Muscle layer of duodenum (tissue), 2 donors: Measurements from ENCODE around the gene DOCK7.
"Not testable (repeated sequence)": the region's sequence is repeated elsewhere in the genome, so short reads cannot be mapped to it uniquely, and the experiment has no call there.

Source experiments
- H3K27ac ChIP-seq: one replicate; pipeline ENCODE4 v1.7.0; 2013; ENCODE audit warnings: mild to moderate bottlenecking, low read length
- H3K27me3 ChIP-seq: one replicate; pipeline ENCODE4 v1.7.0; 2013; ENCODE audit warnings: low read depth, mild to moderate bottlenecking, control low read depth, low read length
- H3K36me3 ChIP-seq, 2 donors: one replicate each; pipeline ENCODE4 v1.7.0; 2013; ENCODE audit warnings: low read length in 2 of 2, control low read depth in 1 of 2, mild to moderate bottlenecking in 1 of 2; ENCODE audit not compliant: insufficient read depth in 2 of 2, control insufficient read depth in 1 of 2
- H3K4me1 ChIP-seq, 2 donors: one replicate each; pipeline ENCODE4 v1.7.0; 2013; ENCODE audit warnings: low read length in 2 of 2, mild to moderate bottlenecking in 2 of 2, control low read depth in 1 of 2, moderate library complexity in 1 of 2; ENCODE audit not compliant: insufficient read depth in 2 of 2, control insufficient read depth in 1 of 2
- H3K4me3 ChIP-seq, 2 donors: one replicate each; pipeline ENCODE4 v1.7.0; 2013; ENCODE audit warnings: low read length in 2 of 2, low read depth in 1 of 2, mild to moderate bottlenecking in 1 of 2
- H3K9me3 ChIP-seq, 2 donors: one replicate each; pipeline ENCODE4 v1.7.0; 2013; ENCODE audit warnings: low read length in 2 of 2, control low read depth in 1 of 2, mild to moderate bottlenecking in 1 of 2; ENCODE audit not compliant: control insufficient read depth in 1 of 2
- donor health status: healthy.

The DOCK7 gene

GRCh38 chr1:62528015-62528414, 160.2 kb downstream of the DOCK7 start:
- H3K27ac ChIP-seq = no peak overlapping the region
- H3K9me3 ChIP-seq = no peaks in the 10 kb centered on the region
- H3K36me3 ChIP-seq = peaks cover 0 to 9% of the 10 kb centered on the region in 2 donors
- no peaks in the 10 kb centered on the region for H3K27me3 ChIP-seq
- H3K4me3 ChIP-seq = no peak overlapping the region
- H3K4me1 ChIP-seq = no peaks in the 10 kb centered on the region

- not testable (repeated sequence) for H3K9me3 ChIP-seq, H3K27me3 ChIP-seq, H3K4me3 ChIP-seq, H3K36me3 ChIP-seq, H3K4me1 ChIP-seq, H3K27ac ChIP-seq
These were observed 160.8 kb downstream of the DOCK7 start for GRCh38 chr1:62527346-62527745.

DNA sequence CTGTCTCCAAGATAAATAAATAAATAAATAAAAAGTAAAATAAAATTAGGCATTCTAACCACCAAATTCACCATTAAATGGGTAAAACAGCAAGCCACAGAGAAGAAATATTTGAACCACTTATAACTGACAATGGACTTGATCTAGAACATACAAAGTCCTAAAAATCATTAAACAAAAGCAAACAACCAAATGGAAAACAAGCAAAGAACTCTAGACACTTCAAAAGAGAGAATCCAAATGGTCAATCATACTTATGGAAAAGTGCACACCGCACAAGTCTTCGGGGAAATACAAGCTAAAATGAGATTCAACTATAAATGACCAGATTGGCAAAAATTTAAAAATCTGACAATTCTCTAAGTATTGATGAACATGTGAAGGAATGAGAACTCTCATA, 164.3 kb downstream of the DOCK7 start:
- Histone ChIP-seq H3K4me3 (no peak overlapping the region), H3K9me3 (no peaks in the 10 kb centered on the region), H3K27me3 (no peaks in the 10 kb centered on the region), H3K27ac (no peak overlapping the region), H3K4me1 (no peaks in the 10 kb centered on the region), H3K36me3 (peaks cover 0 to 12% of the 10 kb centered on the region in 2 donors)

GRCh38 chr1:62516600-62516999, 171.6 kb downstream of the DOCK7 start:
- H3K4me3 ChIP-seq = no peak overlapping the region
- no peak overlapping the region for H3K27ac ChIP-seq
- peaks cover 0 to 3% of the 10 kb centered on the region in 2 donors for H3K9me3 ChIP-seq
- H3K4me1 ChIP-seq = no peaks in the 10 kb centered on the region
- H3K27me3 ChIP-seq = no peaks in the 10 kb centered on the region
- peaks cover 5 to 23% of the 10 kb centered on the region in 2 donors for H3K36me3 ChIP-seq

DNA sequence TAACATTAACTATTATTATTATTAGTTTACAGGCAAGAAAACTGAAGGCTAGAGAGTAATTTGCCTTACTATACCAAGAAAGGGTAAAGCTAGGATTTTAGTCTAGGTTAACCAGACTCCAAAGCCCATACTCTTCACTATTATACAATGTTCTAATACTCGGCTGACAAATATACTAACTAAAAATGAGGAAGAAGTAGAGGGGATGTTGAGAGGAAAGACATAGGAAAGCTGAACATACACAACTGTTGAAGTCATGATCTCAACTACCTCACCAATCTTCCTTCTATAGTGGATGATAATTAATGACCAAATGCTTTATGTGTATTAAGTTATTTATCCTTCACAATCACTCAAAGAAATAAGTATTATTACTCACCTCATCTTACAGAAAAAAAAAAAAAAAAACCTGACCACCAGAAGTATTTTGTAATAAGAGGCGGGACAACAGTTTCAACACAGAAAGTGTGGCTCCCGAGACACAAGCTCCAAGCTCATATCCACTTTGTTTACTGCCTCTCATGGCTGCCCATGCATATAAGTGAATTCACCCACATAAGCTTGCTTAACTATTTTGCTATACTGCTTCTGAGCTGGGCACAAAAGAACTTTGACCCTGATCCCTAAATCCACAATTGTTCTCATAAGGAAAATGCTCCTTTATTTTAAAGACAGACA, 173.3 kb downstream of the DOCK7 start:
- Histone ChIP-seq H3K36me3 (peaks cover 8 to 23% of the 10 kb centered on the region in 2 donors), H3K4me1 (no peaks in the 10 kb centered on the region), H3K27me3 (no peaks in the 10 kb centered on the region), H3K4me3 (no peak overlapping the region), H3K27ac (no peak overlapping the region), H3K9me3 (peaks cover 0 to 3% of the 10 kb centered on the region in 2 donors)

GRCh38 chr1:62513013-62513412, 175.2 kb downstream of the DOCK7 start:
- Histone ChIP-seq H3K36me3 (peaks cover 8 to 15% of the 10 kb centered on the region in 2 donors), H3K27me3 (no peaks in the 10 kb centered on the region), H3K4me3 (no peak overlapping the region), H3K9me3 (no peaks in the 10 kb centered on the region), H3K4me1 (no peaks in the 10 kb centered on the region), H3K27ac (no peak overlapping the region)

DNA sequence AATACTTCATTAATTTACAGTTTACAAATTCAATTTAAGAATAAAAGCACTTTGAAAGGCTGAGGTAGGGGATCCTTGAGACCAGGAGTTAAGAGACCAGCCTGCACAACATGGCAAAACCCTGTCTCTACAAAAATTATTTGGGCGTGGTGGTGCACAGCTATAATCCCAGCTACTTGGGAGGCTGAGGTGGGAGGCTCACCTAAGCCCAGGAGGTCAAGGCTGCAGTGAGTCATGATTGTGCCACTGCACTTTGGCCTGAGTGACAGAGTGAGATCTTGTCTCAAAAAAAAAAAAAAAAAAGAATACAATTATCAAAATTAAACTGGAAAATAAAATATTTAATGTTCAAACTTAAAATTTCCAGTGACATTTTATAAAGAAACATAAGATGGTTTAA, 179.2 kb downstream of the DOCK7 start:
- peaks cover 19 to 25% of the 10 kb centered on the region in 2 donors for H3K36me3 ChIP-seq

GRCh38 chr1:62508187-62508758, 179.9 kb downstream of the DOCK7 start:
- Histone ChIP-seq H3K4me1 (no peaks in the 10 kb centered on the region), H3K4me3 (no peak overlapping the region), H3K36me3 (peaks cover 19 to 23% of the 10 kb centered on the region in 2 donors), H3K27ac (no peak overlapping the region), H3K27me3 (no peaks in the 10 kb centered on the region), H3K9me3 (no peaks in the 10 kb centered on the region)

More for the DNA sequence above, 179.2 kb downstream of the DOCK7 start:
- Histone ChIP-seq H3K4me1 (no peaks in the 10 kb centered on the region), H3K9me3 (no peaks in the 10 kb centered on the region), H3K4me3 (no peak overlapping the region), H3K27me3 (no peaks in the 10 kb centered on the region), H3K27ac (no peak overlapping the region)

GRCh38 chr1:62500210-62500609, 188.0 kb downstream of the DOCK7 start:
- Histone ChIP-seq H3K4me3 (no peak overlapping the region), H3K4me1 (no peaks in the 10 kb centered on the region), H3K36me3 (peaks cover 11 to 19% of the 10 kb centered on the region in 2 donors), H3K9me3 (no peaks in the 10 kb centered on the region), H3K27me3 (no peaks in the 10 kb centered on the region), H3K27ac (no peak overlapping the region)

- peaks cover 25 to 52% of the 10 kb centered on the region in 2 donors for H3K36me3 ChIP-seq
- H3K9me3 ChIP-seq = no peaks in the 10 kb centered on the region
- H3K4me3 ChIP-seq = no peak overlapping the region
- H3K27ac ChIP-seq = no peak overlapping the region
- no peaks in the 10 kb centered on the region for H3K4me1 ChIP-seq
- H3K27me3 ChIP-seq = no peaks in the 10 kb centered on the region
These were observed 194.0 kb downstream of the DOCK7 start for GRCh38 chr1:62494137-62494536.

DNA sequence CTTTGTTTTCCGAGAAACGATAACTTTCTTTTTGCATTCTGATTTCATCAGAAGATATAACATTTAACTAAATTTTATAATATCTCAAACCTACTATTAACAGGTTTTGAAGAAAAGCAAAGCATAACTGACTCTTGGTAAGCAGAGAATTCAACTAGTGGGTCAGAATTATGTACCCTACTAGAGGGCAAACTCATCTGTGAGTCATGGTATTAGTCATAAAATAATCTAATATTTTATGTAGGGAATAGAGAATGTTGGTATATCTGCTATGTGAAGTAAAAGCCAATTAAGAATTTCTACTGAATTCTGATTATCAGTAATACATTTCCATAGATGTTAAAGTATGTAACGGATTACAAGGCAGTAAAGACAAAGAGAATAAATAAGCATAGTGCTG, 194.5 kb downstream of the DOCK7 start:
- H3K4me3 ChIP-seq = no peak overlapping the region
- peaks cover 25 to 56% of the 10 kb centered on the region in 2 donors for H3K36me3 ChIP-seq
- no peak overlapping the region for H3K27ac ChIP-seq
- H3K4me1 ChIP-seq = no peaks in the 10 kb centered on the region
- H3K9me3 ChIP-seq = no peaks in the 10 kb centered on the region
- no peaks in the 10 kb centered on the region for H3K27me3 ChIP-seq

- Histone ChIP-seq H3K4me1 (no peaks in the 10 kb centered on the region), H3K4me3 (no peak overlapping the region), H3K9me3 (no peaks in the 10 kb centered on the region), H3K27ac (no peak overlapping the region), H3K36me3 (peaks cover 28 to 56% of the 10 kb centered on the region in 2 donors), H3K27me3 (no peaks in the 10 kb centered on the region)
These were observed 195.7 kb downstream of the DOCK7 start for GRCh38 chr1:62492521-62492920.
